ENCODE measurements around the gene ALOX15. TPM values are rescaled to one million over a fixed set of nuclear protein-coding genes. Genes with fewer than 3 reads are reported as not detected.
"Not testable (repeated sequence)": the region's sequence is repeated elsewhere in the genome, so short reads cannot be mapped to it uniquely, and the experiment has no call there.

Gene ALOX15
- total RNA-seq, 1 experiment from 2014 or later: not detected

DNA sequence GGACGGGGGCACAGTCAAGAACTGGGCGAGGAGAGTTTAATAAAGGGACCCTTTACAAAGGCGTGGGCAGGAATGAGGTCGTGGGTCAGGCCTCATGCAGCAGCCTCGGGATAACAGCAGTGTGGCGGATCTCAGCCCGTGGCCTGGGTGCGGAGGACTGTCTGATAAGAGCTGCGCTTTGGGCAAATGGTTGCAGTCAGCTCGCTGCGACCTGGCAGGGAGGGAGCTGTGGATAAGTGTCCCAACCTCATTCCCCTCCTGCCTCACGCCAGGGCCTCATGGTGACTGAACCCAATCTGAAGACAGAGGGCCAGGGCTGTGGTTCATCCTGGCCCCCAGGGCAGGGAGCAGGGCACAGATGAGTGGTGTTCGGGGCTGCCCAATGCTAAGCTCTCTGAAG, 43.5 kb downstream of the ALOX15 start:
- no TSS peak for BruUV-seq (replicated peaks)
- ChIA-PET POLR2A (no interaction called here), CTCF (interaction anchor here (0.5 kb wide), 1 partner anchor 1051 kb away, joined by 4 read pairs; no protein-coding TSS in a partner anchor)
- in situ Hi-C loops (cut with HindIII; ENCODE audit: low pct_unique_long_range_greater_than_20kb, low sequenced_read_pairs) (no loop called here), intact Hi-C loops (cut with micrococcal nuclease; ENCODE audit: unreplicated experiment) (no loop called here)
- Histone ChIP-seq H3K4me3 (ENCODE audit: low read depth in 2 of 2, low read length in 2 of 2) (no peak overlapping the region), H3K9me3 (ENCODE audit: control insufficient read depth, insufficient read depth, low read depth, low read length) (no peaks in the 10 kb centered on the region), H3K27ac (ENCODE audit: low read length) (no peak overlapping the region), H3K27me3 (ENCODE audit: control insufficient read depth, insufficient read depth, low read length) (no peaks in the 10 kb centered on the region), H3K36me3 (ENCODE audit: control insufficient read depth, insufficient read depth, low read length) (no peaks in the 10 kb centered on the region), H3K4me1 (ENCODE audit: control insufficient read depth, insufficient read depth, low read length) (no peaks in the 10 kb centered on the region)
- DNase-seq (ENCODE audit: low read depth, low spot score) (no peak), ATAC-seq (no peak)
- TF ChIP-seq CTCF (IDR thresholded peaks at IDR 0.05) (no peak), SIN3A (IDR thresholded peaks at IDR 0.05; ENCODE audit: borderline replicate concordance, insufficient read depth, low read depth, low read length) (no peak), TCF7L2 (IDR thresholded peaks at IDR 0.05; ENCODE audit: low read depth, low read length) (no peak), POLR2AphosphoS5 (IDR thresholded peaks at IDR 0.05; ENCODE audit: low read depth, low read length) (no peak)
- TF ChIP-seq, protein P1, sequence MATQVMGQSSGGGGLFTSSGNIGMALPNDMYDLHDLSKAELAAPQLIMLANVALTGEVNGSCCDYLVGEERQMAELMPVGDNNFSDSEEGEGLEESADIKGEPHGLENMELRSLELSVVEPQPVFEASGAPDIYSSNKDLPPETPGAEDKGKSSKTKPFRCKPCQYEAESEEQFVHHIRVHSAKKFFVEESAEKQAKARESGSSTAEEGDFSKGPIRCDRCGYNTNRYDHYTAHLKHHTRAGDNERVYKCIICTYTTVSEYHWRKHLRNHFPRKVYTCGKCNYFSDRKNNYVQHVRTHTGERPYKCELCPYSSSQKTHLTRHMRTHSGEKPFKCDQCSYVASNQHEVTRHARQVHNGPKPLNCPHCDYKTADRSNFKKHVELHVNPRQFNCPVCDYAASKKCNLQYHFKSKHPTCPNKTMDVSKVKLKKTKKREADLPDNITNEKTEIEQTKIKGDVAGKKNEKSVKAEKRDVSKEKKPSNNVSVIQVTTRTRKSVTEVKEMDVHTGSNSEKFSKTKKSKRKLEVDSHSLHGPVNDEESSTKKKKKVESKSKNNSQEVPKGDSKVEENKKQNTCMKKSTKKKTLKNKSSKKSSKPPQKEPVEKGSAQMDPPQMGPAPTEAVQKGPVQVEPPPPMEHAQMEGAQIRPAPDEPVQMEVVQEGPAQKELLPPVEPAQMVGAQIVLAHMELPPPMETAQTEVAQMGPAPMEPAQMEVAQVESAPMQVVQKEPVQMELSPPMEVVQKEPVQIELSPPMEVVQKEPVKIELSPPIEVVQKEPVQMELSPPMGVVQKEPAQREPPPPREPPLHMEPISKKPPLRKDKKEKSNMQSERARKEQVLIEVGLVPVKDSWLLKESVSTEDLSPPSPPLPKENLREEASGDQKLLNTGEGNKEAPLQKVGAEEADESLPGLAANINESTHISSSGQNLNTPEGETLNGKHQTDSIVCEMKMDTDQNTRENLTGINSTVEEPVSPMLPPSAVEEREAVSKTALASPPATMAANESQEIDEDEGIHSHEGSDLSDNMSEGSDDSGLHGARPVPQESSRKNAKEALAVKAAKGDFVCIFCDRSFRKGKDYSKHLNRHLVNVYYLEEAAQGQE (IDR thresholded peaks at IDR 0.05; ENCODE audit: insufficient read depth in 1 of 2, low read depth in 2 of 2, low read length in 1 of 2): no peak

GRCh38 chr17:4596636-4597380, 44.7 kb downstream of the ALOX15 start:
- H3K4me1 ChIP-seq (ENCODE audit: control insufficient read depth, insufficient read depth, low read length): no peaks in the 10 kb centered on the region
- no TSS peak for BruUV-seq (replicated peaks)
- ATAC-seq (no peak), DNase-seq (ENCODE audit: low read depth, low spot score) (no peak)
- POLR2A ChIA-PET: no interaction called here
- no peaks in the 10 kb centered on the region for H3K9me3 ChIP-seq (ENCODE audit: control insufficient read depth, insufficient read depth, low read depth, low read length)
- intact Hi-C loops (cut with micrococcal nuclease; ENCODE audit: unreplicated experiment) (no loop called here), in situ Hi-C loops (cut with HindIII; ENCODE audit: low pct_unique_long_range_greater_than_20kb, low sequenced_read_pairs) (no loop called here)
- CTCF ChIA-PET: no interaction called here
- H3K27ac ChIP-seq (ENCODE audit: low read length): no peak overlapping the region
- no peak overlapping the region for H3K4me3 ChIP-seq (ENCODE audit: low read depth in 2 of 2, low read length in 2 of 2)
- H3K27me3 ChIP-seq (ENCODE audit: control insufficient read depth, insufficient read depth, low read length): no peaks in the 10 kb centered on the region
- H3K36me3 ChIP-seq (ENCODE audit: control insufficient read depth, insufficient read depth, low read length): no peaks in the 10 kb centered on the region
- TF ChIP-seq CTCF (IDR thresholded peaks at IDR 0.05) (no peak), SIN3A (IDR thresholded peaks at IDR 0.05; ENCODE audit: borderline replicate concordance, insufficient read depth, low read depth, low read length) (no peak), TCF7L2 (IDR thresholded peaks at IDR 0.05; ENCODE audit: low read depth, low read length) (no peak), POLR2AphosphoS5 (IDR thresholded peaks at IDR 0.05; ENCODE audit: low read depth, low read length) (no peak)
- TF ChIP-seq, protein P1 (IDR thresholded peaks at IDR 0.05; ENCODE audit: insufficient read depth in 1 of 2, low read depth in 2 of 2, low read length in 1 of 2): no peak

DNA sequence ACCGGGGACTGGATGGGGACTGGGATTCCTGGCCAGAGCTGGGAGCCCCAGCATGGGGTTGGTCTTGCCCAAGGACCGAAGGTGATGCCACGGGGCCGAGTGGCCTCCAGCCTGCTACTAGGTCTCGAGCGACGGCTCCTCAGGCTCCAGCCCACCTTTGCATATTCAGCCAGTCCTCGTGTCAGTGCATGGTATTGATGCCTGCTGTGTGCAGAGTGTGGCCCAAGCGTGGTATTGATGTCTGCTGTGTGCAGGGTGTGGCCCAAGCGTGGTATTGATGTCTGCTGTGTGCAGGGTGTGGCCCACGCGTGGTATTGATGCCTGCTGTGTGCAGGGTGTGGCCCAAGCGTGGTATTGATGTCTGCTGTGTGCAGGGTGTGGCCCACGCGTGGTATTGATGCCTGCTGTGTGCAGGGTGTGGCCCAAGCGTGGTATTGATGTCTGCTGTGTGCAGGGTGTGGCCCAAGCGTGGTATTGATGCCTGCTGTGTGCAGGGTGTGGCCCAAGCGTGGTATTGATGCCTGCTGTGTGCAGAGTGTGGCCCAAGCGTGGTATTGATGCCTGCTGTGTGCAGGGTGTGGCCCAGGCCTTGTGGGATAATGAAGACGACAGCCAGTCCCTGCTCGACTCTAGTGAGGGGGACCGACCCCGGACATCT, 45.7 kb downstream of the ALOX15 start:
- POLR2A ChIA-PET; DNase-seq (ENCODE audit: low read depth, low spot score); H3K36me3 ChIP-seq (ENCODE audit: control insufficient read depth, insufficient read depth, low read length); H3K9me3 ChIP-seq (ENCODE audit: control insufficient read depth, insufficient read depth, low read depth, low read length); ATAC-seq; H3K4me3 ChIP-seq (ENCODE audit: low read depth in 2 of 2, low read length in 2 of 2); H3K4me1 ChIP-seq (ENCODE audit: control insufficient read depth, insufficient read depth, low read length); H3K27ac ChIP-seq (ENCODE audit: low read length); in situ Hi-C loops (cut with HindIII; ENCODE audit: low pct_unique_long_range_greater_than_20kb, low sequenced_read_pairs); H3K27me3 ChIP-seq (ENCODE audit: control insufficient read depth, insufficient read depth, low read length); CTCF ChIA-PET; intact Hi-C loops (cut with micrococcal nuclease; ENCODE audit: unreplicated experiment); BruUV-seq (replicated peaks): not testable (repeated sequence)

Measured in Panc1 (cell line).